IMR-90 (cell line): ENCODE data around the gene NSD2. TPM values are rescaled to one million over a fixed set of nuclear protein-coding genes. Genes with fewer than 3 reads are reported as not detected.
A peak's percentile ranks its signal among the peaks of the same experiment; 100 is the strongest.

Experiments
- ATAC-seq: fragments of 200-7000 bp; cut with Tn5 transposase; 2 replicates; pipeline ENCODE4 v1.9.1; 2020; ENCODE audit warnings: low read depth, mild to moderate bottlenecking, moderate library complexity
- BruUV-seq: library from RNA; stranded (reverse); fragments of 400-500 nt; replicated peaks from 2 replicates; lab custom pipeline; 2021; lab: Mats Ljungman, UMichigan
- CTCF ChIA-PET: fragments of 300-600 bp; formaldehyde crosslinking; extraction: SDS; loops from one replicate; lab custom pipeline; 2021; ENCODE audit warnings: antibody characterized with exemption; lab: Yijun Ruan, JAX
- POLR2A ChIA-PET: fragments of 300-600 bp; sonication (Branson Sonifier 250); formaldehyde crosslinking; loops from one replicate; lab custom pipeline; 2022; ENCODE audit warnings: antibody characterized with exemption; ENCODE audit not compliant: unreplicated experiment; lab: Charles Lee
- DNase-seq: peaks from one replicate; pipeline ENCODE4 v3.0.0; 2013
- H2AFZ ChIP-seq: replicated peaks from 2 replicates; pipeline ENCODE3; 2013; ENCODE audit warnings: low read length, mild to moderate bottlenecking; ENCODE audit not compliant: poor library complexity
- H2AK5ac ChIP-seq: 2 replicates; pipeline ENCODE4 v1.6.1; 2013; ENCODE audit warnings: low read depth, low read length, inconsistent platforms
- H2AK9ac ChIP-seq: replicated peaks from 2 replicates; pipeline ENCODE3; 2013; ENCODE audit warnings: mild to moderate bottlenecking, low read depth, low read length, moderate library complexity; ENCODE audit not compliant: poor library complexity
- H2BK120ac ChIP-seq: 2 replicates; pipeline ENCODE4 v1.6.1; 2013; ENCODE audit warnings: low read depth, low read length, inconsistent platforms
- H2BK15ac ChIP-seq: 3 replicates; pipeline ENCODE4 v1.6.1; 2013; ENCODE audit warnings: low read depth, low read length, inconsistent platforms
- H2BK20ac ChIP-seq: 2 replicates; pipeline ENCODE4 v1.6.1; 2013; ENCODE audit warnings: low read depth, mild to moderate bottlenecking, inconsistent platforms, low read length, moderate library complexity
- H2BK5ac ChIP-seq: 2 replicates; pipeline ENCODE4 v1.6.1; 2013; ENCODE audit warnings: mild to moderate bottlenecking, low read depth, low read length, inconsistent platforms; ENCODE audit not compliant: poor library complexity, severe bottlenecking
- H3K14ac ChIP-seq: replicated peaks from 2 replicates; pipeline ENCODE4 v1.6.1; 2013; ENCODE audit warnings: low read depth, low read length, inconsistent platforms
- H3K18ac ChIP-seq: 2 replicates; pipeline ENCODE4 v1.6.1; 2013; ENCODE audit warnings: low read depth, low read length, control low read depth
- H3K23ac ChIP-seq: 2 replicates; pipeline ENCODE4 v1.6.1; 2013; ENCODE audit warnings: low read depth, low read length, inconsistent platforms
- H3K27ac ChIP-seq: 2 replicates; pipeline ENCODE4 v1.5.1; 2013; ENCODE audit warnings: mild to moderate bottlenecking, control low read depth, low read length; ENCODE audit not compliant: insufficient read depth
- H3K27me3 ChIP-seq: 2 replicates; pipeline ENCODE4 v1.6.1; 2013; ENCODE audit warnings: low read length; ENCODE audit not compliant: control insufficient read depth, insufficient read depth
- H3K36me3 ChIP-seq: 2 replicates; pipeline ENCODE4 v1.6.1; 2013; ENCODE audit warnings: low read length, mixed read lengths; ENCODE audit not compliant: control insufficient read depth, insufficient read depth
- H3K4ac ChIP-seq: 2 replicates; pipeline ENCODE4 v1.6.1; 2013; ENCODE audit warnings: low read depth, low read length, inconsistent platforms
- H3K4me1 ChIP-seq: 2 replicates; pipeline ENCODE4 v1.6.1; 2013; ENCODE audit warnings: low read length, mixed read lengths; ENCODE audit not compliant: control insufficient read depth, insufficient read depth
- H3K4me2 ChIP-seq: 2 replicates; pipeline ENCODE4 v1.6.1; 2013; ENCODE audit warnings: low read depth, mild to moderate bottlenecking, control low read depth, low read length, moderate library complexity
- H3K4me3 ChIP-seq: 2 replicates; pipeline ENCODE4 v1.5.1; 2013; ENCODE audit warnings: low read depth, mild to moderate bottlenecking, control low read depth, low read length, moderate library complexity; ENCODE audit not compliant: insufficient read depth
- H3K56ac ChIP-seq: 2 replicates; pipeline ENCODE4 v1.6.1; 2013; ENCODE audit warnings: low read length, inconsistent platforms; ENCODE audit not compliant: insufficient read depth; ENCODE audit errors: extremely low read depth
- H3K79me1 ChIP-seq, 2 experiments: 2 replicates each; pipeline ENCODE4 v1.6.1; 2013; ENCODE audit warnings: low read length in 2 of 2, inconsistent platforms in 1 of 2, low read depth in 1 of 2
- H3K9ac ChIP-seq: 2 replicates; pipeline ENCODE4 v1.6.1; 2013; ENCODE audit warnings: low read depth, low read length, control low read depth
- H3K9me1 ChIP-seq: 2 replicates; pipeline ENCODE4 v1.6.1; 2013; ENCODE audit warnings: low read length, inconsistent platforms; ENCODE audit not compliant: insufficient read depth
- H3K9me3 ChIP-seq: 2 replicates; pipeline ENCODE4 v1.6.1; 2013; ENCODE audit warnings: low read length; ENCODE audit not compliant: control insufficient read depth, insufficient read depth
- H4K20me1 ChIP-seq: 2 replicates; pipeline ENCODE4 v1.6.1; 2013; ENCODE audit warnings: low read length, inconsistent platforms; ENCODE audit not compliant: insufficient read depth
- H4K5ac ChIP-seq: 2 replicates; pipeline ENCODE4 v1.6.1; 2013; ENCODE audit warnings: mild to moderate bottlenecking, low read depth, low read length, control low read depth
- H4K8ac ChIP-seq, 2 experiments: 2 replicates each; pipeline ENCODE4 v1.6.1; 2013; ENCODE audit warnings: low read depth in 2 of 2, low read length in 2 of 2, control low read depth in 1 of 2, inconsistent platforms in 1 of 2
- H4K91ac ChIP-seq: 2 replicates; pipeline ENCODE4 v1.6.1; 2013; ENCODE audit warnings: low read depth, low read length, inconsistent platforms; ENCODE audit not compliant: insufficient read depth
- BHLHE40 ChIP-seq: fragments of 150-350 bp; IDR thresholded peaks from 2 replicates; pipeline ENCODE4 v1.6.1; 2016; ENCODE audit warnings: mild to moderate bottlenecking, low read depth, low read length
- CEBPB ChIP-seq: IDR thresholded peaks from 2 replicates; pipeline ENCODE4 v1.6.1; 2012; ENCODE audit warnings: low read depth, low read length, improper control_type of control experiment
- CTCF ChIP-seq: conservative IDR thresholded peaks from 2 replicates; pipeline ENCODE4 v1.5.1; 2012; ENCODE audit warnings: mild to moderate bottlenecking, low read depth, low read length, improper control_type of control experiment
- ELK1 ChIP-seq: fragments of 150-350 bp; IDR thresholded peaks from 2 replicates; pipeline ENCODE4 v1.6.1; 2016; ENCODE audit warnings: low read depth, mild to moderate bottlenecking, low read length, moderate library complexity, borderline replicate concordance
- FOS ChIP-seq: fragments of 150-350 bp; IDR thresholded peaks from 2 replicates; pipeline ENCODE4 v1.6.1; 2016; ENCODE audit warnings: low read depth, low read length
- MAFK ChIP-seq: IDR thresholded peaks from 2 replicates; pipeline ENCODE4 v1.6.1; 2012; ENCODE audit warnings: low read depth, low read length, improper control_type of control experiment
- MAZ ChIP-seq: IDR thresholded peaks from 2 replicates; pipeline ENCODE4 v1.6.1; 2012; ENCODE audit warnings: low read depth, mild to moderate bottlenecking, low read length, improper control_type of control experiment, moderate library complexity, borderline replicate concordance
- MXI1 ChIP-seq: IDR thresholded peaks from 2 replicates; pipeline ENCODE4 v1.6.1; 2012; ENCODE audit warnings: low read depth, mild to moderate bottlenecking, low read length, moderate library complexity, borderline replicate concordance
- POLR2A ChIP-seq: IDR thresholded peaks from 2 replicates; pipeline ENCODE4 v1.6.1; 2012; ENCODE audit warnings: mild to moderate bottlenecking, low read depth, low read length
- RAD21 ChIP-seq: IDR thresholded peaks from 2 replicates; pipeline ENCODE4 v1.6.1; 2012; ENCODE audit warnings: low read length, improper control_type of control experiment
- RCOR1 ChIP-seq: IDR thresholded peaks from 2 replicates; pipeline ENCODE4 v1.6.1; 2012; ENCODE audit warnings: mild to moderate bottlenecking, low read length, improper control_type of control experiment; ENCODE audit not compliant: insufficient replicate concordance
- RFX5 ChIP-seq: IDR thresholded peaks from 2 replicates; pipeline ENCODE4 v1.8.0; 2012; ENCODE audit warnings: low read depth, mild to moderate bottlenecking, low read length, moderate library complexity
- SMC3 ChIP-seq: fragments of 150-350 bp; IDR thresholded peaks from 2 replicates; pipeline ENCODE4 v1.6.1; 2016; ENCODE audit warnings: low read depth, mild to moderate bottlenecking, antibody characterized with exemption, low read length, moderate library complexity
- USF2 ChIP-seq: fragments of 150-350 bp; IDR thresholded peaks from 2 replicates; pipeline ENCODE4 v1.6.1; 2017; ENCODE audit warnings: mild to moderate bottlenecking, antibody characterized with exemption, low read length, low read depth
- WGBS, 2 experiments: methylation state at CpG; one replicate each; pipeline versions ENCODE4 v1.1.5 to v1.1.7; 2013; ENCODE audit warnings: missing lambda C conversion rate in 2 of 2; ENCODE audit not compliant: insufficient read length in 1 of 2; ENCODE audit errors: extremely low coverage in 2 of 2; 5-methylcytosine and 5-hydroxymethylcytosine counted together
- dilution Hi-C: fragments of 300-500 bp; cut with HindIII; formaldehyde crosslinking; loops from one replicate; pipeline ENCODE4 v1.14.3; 2018; ENCODE audit warnings: low sequenced_read_pairs; ENCODE audit not compliant: unreplicated experiment
- in situ Hi-C: fragments of 300-500 bp; cut with MboI; formaldehyde crosslinking; loops from 3 replicates; pipeline ENCODE4 v1.14.3; 2019; ENCODE audit warnings: low sequenced_read_pairs, inconsistent platforms, mixed read lengths
- intact Hi-C: fragments of 100-400 bp; cut with micrococcal nuclease; formaldehyde crosslinking; loops from 2 replicates; pipeline ENCODE4 v1.10.0; 2022
- polyA plus RNA-seq, 3 experiments: library from polyadenylated mRNA; depleted of rRNA; stranded (reverse); fragments of >200 nt; gene quantifications; 2 replicates each; pipeline ENCODE4 v1.2.3, GENCODE V29; 2012; ENCODE audit warnings: low replicate concordance in 1 of 3
- total RNA-seq: library from RNA; depleted of rRNA; stranded (reverse); fragments of >200 nt; gene quantifications from 2 replicates; pipeline ENCODE4 v1.2.3, GENCODE V29; 2012

The NSD2 gene
- total and polyA plus RNA-seq, 2 of the 4 experiments (the other 2 are of a cell fraction) = 35.9 to 68.1 TPM

GRCh38 chr4:1856943-1857699 lies 14.1 kb upstream of the NSD2 start:
- Histone ChIP-seq H2BK20ac (no peak overlapping the region), H2AK9ac (peak overlapping the region; percentile 98), H3K9me1 (peaks cover 20% of the 10 kb centered on the region), H4K20me1 (peaks cover 19% of the 10 kb centered on the region), H3K27ac (peak overlapping the region; percentile 81), H4K91ac (peak overlapping the region; percentile 73), H3K9me3 (no peaks in the 10 kb centered on the region), H2BK15ac (no peak overlapping the region), H3K18ac (no peak overlapping the region), H3K4me1 (peaks cover 12% of the 10 kb centered on the region), H2BK120ac (no peak overlapping the region; the same call in 1 of the 2 replicates), H3K4ac (peak overlapping the region; percentile 85), H3K36me3 (no peaks in the 10 kb centered on the region; the same call in none of the 2 replicates), H3K4me3 (peak overlapping the region; percentile 94), H3K14ac (peak overlapping the region; percentile 89), H3K56ac (no peak overlapping the region), H3K4me2 (peak overlapping the region; percentile 91), H3K27me3 (no peaks in the 10 kb centered on the region), H4K5ac (peak overlapping the region; percentile 61; the same call in 1 of the 2 replicates), H2BK5ac (peak overlapping the region; percentile 83), H3K9ac (peak overlapping the region; percentile 90), H2AFZ (peak overlapping the region; percentile 95), H2AK5ac (peak overlapping the region; percentile 86), H3K23ac (peak overlapping the region; percentile 14), H4K8ac (peak overlapping the region; percentile 92 to 95; a peak in 2 of 4 replicates), H3K79me1 (peaks cover 24 to 50% of the 10 kb centered on the region in 2 experiments)
- peak; percentile 3 for ATAC-seq
- dilution Hi-C loops = no loop called here
- DNase-seq = no peak
- ChIA-PET POLR2A (no interaction called here), CTCF (interaction anchor here (0.7 kb wide), 1 partner anchor 16 kb away, joined by 3 read pairs; no protein-coding TSS in a partner anchor)
- BruUV-seq = no TSS peak
- intact Hi-C loops = loop anchor here (2.0 to 5.0 kb wide), 2 partner anchors 14 to 40 kb away; partner anchors contain the start of gene NSD2
- in situ Hi-C loops = no loop called here
- no CpG with 5 or more reads among the region's 32 CpGs for WGBS, 2 experiments
- no peak for TF ChIP-seq CTCF
- TF ChIP-seq MAZ = no peak
- no peak for TF ChIP-seq RCOR1
- no peak for TF ChIP-seq RAD21
- TF ChIP-seq MAFK = no peak
- TF ChIP-seq SMC3 = no peak
- no peak for TF ChIP-seq RFX5
- TF ChIP-seq CEBPB = no peak
- no peak for TF ChIP-seq FOS
- TF ChIP-seq ELK1 = no peak
- TF ChIP-seq POLR2A = no peak
- no peak for TF ChIP-seq MXI1
- no peak for TF ChIP-seq BHLHE40
- TF ChIP-seq USF2 = no peak
